NCI-H2196 treated with DMSO at 0.1 percent for 48 hours (cell line): ENCODE data around the gene PCNX4.

ENCODE experiments used
- DNase-seq: peaks from one replicate; lab custom pipeline; 2025; ENCODE audit not compliant: unreplicated experiment; lab: John Stamatoyannopoulos, UW

PCNX4 gene

GRCh38 chr14:60171690-60172089 lies 80.0 kb downstream of the PCNX4 start:
- DNase-seq, result no peak

GRCh38 chr14:60174352-60175254 lies 82.9 kb downstream of the PCNX4 start:
- DNase-seq, result no peak

- no peak for DNase-seq
Measured at GRCh38 chr14:60175255-60175902, 83.7 kb downstream of the PCNX4 start.

GRCh38 chr14:60178164-60178563 lies 86.4 kb downstream of the PCNX4 start:
- DNase-seq, result no peak

- no peak for DNase-seq
Measured at GRCh38 chr14:60178820-60179219, 87.1 kb downstream of the PCNX4 start.

GRCh38 chr14:60179431-60179869 lies 87.7 kb downstream of the PCNX4 start:
- no peak for DNase-seq

- DNase-seq, result no peak
Measured at GRCh38 chr14:60183138-60183537, 91.4 kb downstream of the PCNX4 start.

- no peak for DNase-seq
Measured at GRCh38 chr14:60183741-60184140, 92.0 kb downstream of the PCNX4 start.

- peak; percentile 43 for DNase-seq
Measured at GRCh38 chr14:60184146-60184904, 92.6 kb downstream of the PCNX4 start.

- DNase-seq, result peak; percentile 45
Measured at GRCh38 chr14:60184905-60185555, 93.3 kb downstream of the PCNX4 start.

- no peak for DNase-seq
Measured at GRCh38 chr14:60188115-60188514, 96.4 kb downstream of the PCNX4 start.

- DNase-seq, result no peak
Measured at GRCh38 chr14:60188696-60189095, 97.0 kb downstream of the PCNX4 start.

GRCh38 chr14:60189923-60190840 lies 98.5 kb downstream of the PCNX4 start:
- no peak for DNase-seq

- no peak for DNase-seq
Measured at GRCh38 chr14:60195179-60195810, 103.6 kb downstream of the PCNX4 start.

- no peak for DNase-seq
Measured at GRCh38 chr14:60196291-60196690, 104.6 kb downstream of the PCNX4 start.

GRCh38 chr14:60197629-60198303 lies 106.0 kb downstream of the PCNX4 start:
- no peak for DNase-seq

GRCh38 chr14:60199321-60199720 lies 107.6 kb downstream of the PCNX4 start:
- DNase-seq, result no peak

GRCh38 chr14:60204104-60204842 lies 112.5 kb downstream of the PCNX4 start:
- DNase-seq, result no peak
